Fibroblast of lung (primary cell): ENCODE measurements around the gene EIF4A3. TPM values are rescaled to one million over a fixed set of nuclear protein-coding genes. Genes with fewer than 3 reads are reported as not detected.

Experiments
- DNase-seq, 2 donors: peaks; one replicate each; pipeline versions ENCODE4 v3.0.0 to v3.0.0-alpha.2; 2010; ENCODE audit warnings: low read depth in 2 of 2
- H2AFZ ChIP-seq: 2 replicates; pipeline ENCODE4 v1.5.1; 2012; ENCODE audit warnings: low read length, control low read depth, inconsistent platforms
- H3K27ac ChIP-seq: 2 replicates; pipeline ENCODE4 v1.5.1; 2011; ENCODE audit warnings: low read length, control low read depth; ENCODE audit not compliant: insufficient read depth
- H3K27me3 ChIP-seq: 2 replicates; pipeline ENCODE4 v1.5.1; 2011; ENCODE audit warnings: mild to moderate bottlenecking, low read length; ENCODE audit not compliant: control insufficient read depth, insufficient read depth
- H3K36me3 ChIP-seq: 2 replicates; pipeline ENCODE4 v1.5.1; 2011; ENCODE audit warnings: low read length; ENCODE audit not compliant: control insufficient read depth, insufficient read depth
- H3K4me1 ChIP-seq: 2 replicates; pipeline ENCODE4 v1.5.1; 2011; ENCODE audit warnings: low read length; ENCODE audit not compliant: control insufficient read depth, insufficient read depth; ENCODE audit errors: extremely low read depth
- H3K4me2 ChIP-seq: 2 replicates; pipeline ENCODE4 v1.5.1; 2011; ENCODE audit warnings: low read length, control low read depth; ENCODE audit not compliant: insufficient read depth; ENCODE audit errors: extremely low read depth
- H3K4me3 ChIP-seq, 4 experiments: fragments of 200-600 bp in 1 of 4; sonication (generic) in 1 of 4; replicated peaks in 1 of 4; 2 replicates each; pipeline ENCODE4 v1.5.1; 2011 to 2016; ENCODE audit warnings: low read length in 4 of 4, low read depth in 3 of 4, mild to moderate bottlenecking in 3 of 4, control low read depth in 2 of 4, inconsistent platforms in 1 of 4, mixed read lengths in 1 of 4; ENCODE audit not compliant: insufficient read depth in 1 of 4; ENCODE audit errors: control extremely low read depth in 1 of 4
- H3K79me2 ChIP-seq: 2 replicates; pipeline ENCODE4 v1.5.1; 2012; ENCODE audit warnings: mild to moderate bottlenecking, low read length, inconsistent platforms; ENCODE audit not compliant: control insufficient read depth, insufficient read depth
- H3K9ac ChIP-seq: 2 replicates; pipeline ENCODE4 v1.5.1; 2011; ENCODE audit warnings: mild to moderate bottlenecking, low read length, control low read depth; ENCODE audit not compliant: insufficient read depth
- H3K9me3 ChIP-seq: 2 replicates; pipeline ENCODE4 v1.5.1; 2012; ENCODE audit warnings: low read depth, low read length; ENCODE audit not compliant: control insufficient read depth, insufficient read depth
- H4K20me1 ChIP-seq: 2 replicates; pipeline ENCODE4 v1.5.1; 2011; ENCODE audit warnings: low read length; ENCODE audit not compliant: control insufficient read depth, insufficient read depth; ENCODE audit errors: extremely low read depth
- EZH2 ChIP-seq: IDR thresholded peaks from 2 replicates; pipeline ENCODE4 v1.5.1; 2012; ENCODE audit warnings: low read length, control low read depth, mild to moderate bottlenecking; ENCODE audit errors: missing control alignments
- polyA plus RNA-seq, 2 donors: library from polyadenylated mRNA; depleted of rRNA in 1 of 2; stranded (reverse) in 1 of 2; unstranded in 1 of 2; fragments of >200 nt; gene quantifications; 2 replicates each; pipeline ENCODE4 v1.2.1, GENCODE V29; 2011 to 2012; ENCODE audit warnings: missing spikeins in 1 of 2
- total RNA-seq: library from RNA; depleted of rRNA; stranded (reverse); fragments of >200 nt; gene quantifications from 2 replicates; pipeline ENCODE4 v1.2.1, GENCODE V29; 2014
- TF ChIP-seq, protein P1 (sequence below), 2 donors: IDR thresholded peaks in 1 of 2; conservative IDR thresholded peaks in 1 of 2; 1 replicate in 1 of 2; 2 replicates in 1 of 2; pipeline ENCODE4 v1.5.1; 2011 to 2012; ENCODE audit warnings: low read length in 2 of 2, control low read depth in 1 of 2, inconsistent platforms in 1 of 2, low read depth in 1 of 2, mild to moderate bottlenecking in 1 of 2

EIF4A3 gene
- total and polyA plus RNA-seq, 2 donors (not counting 1 experiment from before 2014, with no cell fraction given) = 73.2 to 110 TPM

DNA sequence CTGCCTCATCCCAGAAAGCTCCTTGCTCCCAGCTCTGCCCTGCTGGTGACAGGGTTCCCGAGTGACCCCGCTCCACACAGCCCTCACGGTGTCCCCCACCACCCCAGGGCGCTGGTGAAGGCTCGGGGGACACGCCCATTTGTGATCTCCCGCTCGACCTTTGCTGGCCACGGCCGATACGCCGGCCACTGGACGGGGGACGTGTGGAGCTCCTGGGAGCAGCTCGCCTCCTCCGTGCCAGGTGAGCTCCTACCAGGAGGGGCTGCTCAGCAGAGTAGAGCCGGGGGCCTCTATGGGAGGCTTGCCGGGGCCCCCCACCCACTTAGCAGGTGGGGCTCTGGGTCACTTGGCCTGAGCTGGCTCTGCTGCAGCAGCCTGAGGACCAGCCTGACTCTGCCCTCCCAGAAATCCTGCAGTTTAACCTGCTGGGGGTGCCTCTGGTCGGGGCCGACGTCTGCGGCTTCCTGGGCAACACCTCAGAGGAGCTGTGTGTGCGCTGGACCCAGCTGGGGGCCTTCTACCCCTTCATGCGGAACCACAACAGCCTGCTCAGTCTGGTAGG, 34.4 kb downstream of the EIF4A3 start:
- no peak for TF ChIP-seq EZH2
- TF ChIP-seq, protein P1, sequence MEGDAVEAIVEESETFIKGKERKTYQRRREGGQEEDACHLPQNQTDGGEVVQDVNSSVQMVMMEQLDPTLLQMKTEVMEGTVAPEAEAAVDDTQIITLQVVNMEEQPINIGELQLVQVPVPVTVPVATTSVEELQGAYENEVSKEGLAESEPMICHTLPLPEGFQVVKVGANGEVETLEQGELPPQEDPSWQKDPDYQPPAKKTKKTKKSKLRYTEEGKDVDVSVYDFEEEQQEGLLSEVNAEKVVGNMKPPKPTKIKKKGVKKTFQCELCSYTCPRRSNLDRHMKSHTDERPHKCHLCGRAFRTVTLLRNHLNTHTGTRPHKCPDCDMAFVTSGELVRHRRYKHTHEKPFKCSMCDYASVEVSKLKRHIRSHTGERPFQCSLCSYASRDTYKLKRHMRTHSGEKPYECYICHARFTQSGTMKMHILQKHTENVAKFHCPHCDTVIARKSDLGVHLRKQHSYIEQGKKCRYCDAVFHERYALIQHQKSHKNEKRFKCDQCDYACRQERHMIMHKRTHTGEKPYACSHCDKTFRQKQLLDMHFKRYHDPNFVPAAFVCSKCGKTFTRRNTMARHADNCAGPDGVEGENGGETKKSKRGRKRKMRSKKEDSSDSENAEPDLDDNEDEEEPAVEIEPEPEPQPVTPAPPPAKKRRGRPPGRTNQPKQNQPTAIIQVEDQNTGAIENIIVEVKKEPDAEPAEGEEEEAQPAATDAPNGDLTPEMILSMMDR (conservative IDR thresholded peaks at IDR 0.05 in 1 of 2, IDR thresholded peaks at IDR 0.05 in 1 of 2; ENCODE audit: low read depth in 1 of 2, low read length in 2 of 2) = no peak
- H3K36me3 ChIP-seq = no peaks in the 10 kb centered on the region
- no peaks in the 10 kb centered on the region for H4K20me1 ChIP-seq
- H3K27me3 ChIP-seq = no peaks in the 10 kb centered on the region
- no peak overlapping the region for H3K27ac ChIP-seq
- DNase-seq = no peak
- H3K9ac ChIP-seq = no peak overlapping the region
- H3K4me1 ChIP-seq = no peaks in the 10 kb centered on the region
- no peaks in the 10 kb centered on the region for H3K9me3 ChIP-seq
- H3K79me2 ChIP-seq = no peaks in the 10 kb centered on the region
- no peak overlapping the region for H2AFZ ChIP-seq
- no peak overlapping the region for H3K4me3 ChIP-seq
- H3K4me2 ChIP-seq = no peak overlapping the region

DNA sequence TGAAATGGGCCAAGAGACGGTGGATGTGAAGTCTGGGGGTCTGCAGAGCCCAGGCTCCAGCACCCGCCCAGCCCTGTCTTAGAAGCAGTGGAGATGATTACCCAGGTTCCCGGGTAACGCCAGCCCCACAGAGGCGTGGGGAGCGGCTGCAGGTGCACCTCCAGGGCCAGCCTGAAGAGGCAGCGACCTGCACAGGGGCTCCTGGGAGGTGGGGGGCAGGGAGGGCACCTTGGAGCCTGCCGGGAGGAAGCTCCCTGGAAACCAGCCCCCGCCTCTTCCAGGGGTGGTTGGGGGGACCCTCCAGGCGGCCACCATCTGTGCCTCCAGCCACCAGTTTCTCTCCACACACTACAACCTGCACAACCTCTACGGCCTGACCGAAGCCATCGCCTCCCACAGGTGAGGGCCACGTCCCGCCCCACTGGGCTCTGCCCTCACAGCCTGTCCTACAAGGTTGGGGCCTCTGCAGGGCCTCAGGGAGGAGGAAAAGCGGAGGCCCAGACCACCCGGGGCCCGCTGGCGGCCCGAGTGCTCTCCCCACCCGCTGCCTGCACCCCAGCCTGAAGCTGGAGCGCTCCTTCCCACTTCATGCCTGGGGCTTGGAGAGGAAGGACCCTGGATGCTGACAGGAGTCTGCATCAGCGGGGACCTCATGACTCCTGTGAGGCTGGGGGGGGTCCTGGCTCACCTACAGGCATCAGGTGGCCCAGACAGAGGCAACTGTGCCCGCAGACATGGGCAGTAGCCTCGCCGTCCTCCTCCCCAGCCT, 35.0 kb downstream of the EIF4A3 start:
- Histone ChIP-seq H3K27ac (no peak overlapping the region), H3K36me3 (no peaks in the 10 kb centered on the region), H4K20me1 (no peaks in the 10 kb centered on the region), H3K4me1 (no peaks in the 10 kb centered on the region), H3K27me3 (no peaks in the 10 kb centered on the region), H3K9ac (no peak overlapping the region), H2AFZ (no peak overlapping the region), H3K4me3 (no peak overlapping the region), H3K79me2 (no peaks in the 10 kb centered on the region), H3K9me3 (no peaks in the 10 kb centered on the region), H3K4me2 (no peak overlapping the region)
- no peak for TF ChIP-seq EZH2
- TF ChIP-seq, protein P1 (conservative IDR thresholded peaks at IDR 0.05 in 1 of 2, IDR thresholded peaks at IDR 0.05 in 1 of 2; ENCODE audit: low read depth in 1 of 2, low read length in 2 of 2) = no peak
- no peak for DNase-seq

DNA sequence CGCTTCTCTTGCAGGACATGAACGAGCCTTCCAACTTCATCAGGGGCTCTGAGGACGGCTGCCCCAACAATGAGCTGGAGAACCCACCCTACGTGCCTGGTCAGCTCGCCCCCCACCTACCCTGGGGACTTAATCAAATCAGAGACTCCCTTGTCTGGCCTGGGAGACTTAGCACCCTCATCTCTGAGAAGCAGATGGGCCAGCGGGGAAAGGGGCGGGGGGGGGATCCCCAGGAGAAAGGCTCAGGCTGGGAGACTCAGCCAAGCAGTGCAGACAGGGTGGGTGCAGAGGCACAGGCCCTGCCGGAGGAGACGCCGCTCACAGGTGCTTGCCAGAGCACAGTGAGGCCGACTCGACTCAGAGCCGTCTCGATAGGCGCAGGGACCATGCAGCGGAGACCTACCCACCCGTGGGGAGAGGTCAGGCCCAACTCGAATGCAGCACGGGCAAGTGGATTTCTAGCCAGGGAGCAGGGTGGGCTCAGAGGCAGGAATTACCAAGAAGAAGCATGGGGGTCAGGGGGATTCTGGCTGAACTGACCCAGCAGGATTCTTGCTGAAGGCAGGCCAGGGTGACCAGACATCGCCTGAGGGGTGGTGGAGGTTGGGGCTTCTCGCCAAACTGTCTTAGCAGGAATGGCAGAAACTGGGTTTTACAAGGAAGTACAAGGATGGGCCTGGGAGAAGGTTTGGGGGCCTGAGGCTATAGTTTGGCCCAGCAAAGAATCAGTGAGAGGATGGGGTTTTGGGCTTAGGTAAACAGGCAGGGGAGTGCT, 35.8 kb downstream of the EIF4A3 start:
- TF ChIP-seq EZH2 = no peak
- TF ChIP-seq, protein P1 (conservative IDR thresholded peaks at IDR 0.05 in 1 of 2, IDR thresholded peaks at IDR 0.05 in 1 of 2; ENCODE audit: low read depth in 1 of 2, low read length in 2 of 2) = no peak
- H3K4me1 ChIP-seq = no peaks in the 10 kb centered on the region
- H3K9me3 ChIP-seq = no peaks in the 10 kb centered on the region
- H3K36me3 ChIP-seq = no peaks in the 10 kb centered on the region
- no peak overlapping the region for H2AFZ ChIP-seq
- H3K79me2 ChIP-seq = no peaks in the 10 kb centered on the region
- H3K9ac ChIP-seq = no peak overlapping the region
- H3K4me2 ChIP-seq = no peak overlapping the region
- no peak overlapping the region for H3K4me3 ChIP-seq
- H4K20me1 ChIP-seq = no peaks in the 10 kb centered on the region
- H3K27me3 ChIP-seq = no peaks in the 10 kb centered on the region
- no peak for DNase-seq
- H3K27ac ChIP-seq = no peak overlapping the region
